ENCODE measurements around the gene USP22. TPM values are rescaled to one million over a fixed set of nuclear protein-coding genes. Genes with fewer than 3 reads are reported as not detected.

USP22 gene
- total RNA-seq, result 100 to 1,000 TPM; 130 to 154 TPM

DNA sequence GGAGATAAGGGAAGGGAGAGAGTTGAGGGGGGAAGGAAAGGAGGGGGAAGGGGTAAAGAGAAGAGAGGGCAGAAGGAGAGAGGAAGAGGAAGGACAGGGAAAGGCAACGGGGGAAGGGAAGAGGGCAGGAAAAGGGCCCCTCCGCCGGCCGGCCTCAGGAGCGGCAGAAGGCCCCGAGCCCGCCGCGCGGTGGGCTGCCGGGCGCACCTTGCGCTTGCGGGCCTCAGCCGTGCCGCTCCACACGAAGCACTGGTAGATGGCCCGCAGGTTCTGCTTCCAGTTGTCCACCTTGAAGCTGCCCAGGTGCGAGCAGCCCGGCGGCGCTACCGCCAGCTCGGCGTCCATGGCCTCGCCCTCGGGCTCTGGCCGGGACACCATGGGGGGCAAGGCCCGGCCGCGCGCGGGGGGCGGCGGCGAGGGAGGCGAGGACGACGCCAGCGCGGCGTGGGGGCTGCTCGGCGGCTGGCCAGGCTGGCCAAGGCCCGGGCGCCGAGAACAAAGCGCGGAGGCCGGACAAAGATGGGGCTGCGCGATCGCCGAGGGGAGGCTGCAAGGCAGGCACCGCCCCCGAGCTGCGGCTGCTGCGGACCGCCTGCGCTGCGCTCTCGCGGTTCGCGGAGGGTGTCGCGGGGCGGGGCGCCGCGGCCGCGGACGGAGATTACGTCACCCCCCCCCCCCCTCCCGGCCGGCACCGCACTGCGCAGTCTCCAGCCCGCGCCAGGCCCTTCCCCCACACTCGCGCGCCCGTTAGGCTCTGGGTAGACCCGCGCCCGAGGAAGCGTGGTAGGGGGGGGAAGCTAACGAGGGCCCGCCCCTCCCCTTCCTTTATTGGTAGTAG lies at the start of gene USP22:
TSS of gene USP22 (minus strand) at position 554 of the 838 bp plus-strand sequence. CDS start at position 378, 176 bp downstream.
- ATAC-seq (ENCODE audit: insufficient number of reproducible peaks, low FRiP score, low read depth) (peak; percentile 76), DNase-seq (ENCODE audit: low spot score) (no peak)
- TF ChIP-seq CTCF (IDR thresholded peaks at IDR 0.05), result no peak
- H3K4me1 ChIP-seq (ENCODE audit: control insufficient read depth in 1 of 2, low read depth in 2 of 2), result peaks cover 28 to 39% of the 10 kb centered on the region in 2 donors
- peak within 1 kb of the TSS; percentile 100 for H3K4me3 ChIP-seq
- H3K27ac ChIP-seq, result peak within 1 kb of the TSS; percentile 97 to 100
- H3K36me3 ChIP-seq, result no peaks in the 10 kb centered on the region
- no peaks in the 10 kb centered on the region for H3K27me3 ChIP-seq (replicated peaks; ENCODE audit: insufficient read depth)
- no peaks in the 10 kb centered on the region for H3K9me3 ChIP-seq

DNA sequence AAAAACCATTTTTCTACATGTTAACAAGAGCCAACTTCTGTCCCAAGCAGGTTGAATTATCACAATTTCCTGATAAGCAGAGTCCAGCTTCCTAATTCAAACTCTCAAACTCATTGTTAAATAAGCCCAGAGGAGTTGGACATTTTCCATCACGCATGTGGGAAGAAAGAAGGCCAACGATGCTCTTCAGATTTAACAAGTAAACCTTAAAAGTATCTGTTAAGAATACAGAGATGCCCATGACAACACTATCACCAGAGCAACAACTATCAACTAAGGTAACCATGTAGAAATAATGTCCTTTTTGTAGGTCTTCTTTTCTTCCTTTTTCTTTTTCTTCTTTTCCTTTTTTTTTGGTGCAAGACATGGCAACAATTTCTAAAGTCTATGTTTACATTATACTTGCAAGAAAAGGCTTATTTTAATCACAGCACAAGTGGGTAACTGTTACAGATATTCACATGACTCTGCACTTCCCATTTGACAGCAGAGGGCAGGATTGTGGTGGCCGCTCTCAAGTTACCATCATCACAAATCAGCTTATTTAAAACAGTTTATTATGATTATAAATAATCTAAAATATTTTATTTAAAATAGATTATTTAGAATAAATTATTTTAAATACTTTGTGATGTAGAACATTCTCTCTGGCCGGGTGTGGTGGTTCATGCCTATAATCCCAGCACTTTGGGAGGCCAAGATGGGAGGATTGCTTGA lies 48.2 kb upstream of the USP22 start:
- Histone ChIP-seq H3K4me1 (ENCODE audit: control insufficient read depth in 1 of 2, low read depth in 2 of 2) (no peaks in the 10 kb centered on the region), H3K9me3 (no peaks in the 10 kb centered on the region), H3K36me3 (no peaks in the 10 kb centered on the region), H3K4me3 (no peak overlapping the region), H3K27ac (no peak overlapping the region), H3K27me3 (replicated peaks; ENCODE audit: insufficient read depth) (no peaks in the 10 kb centered on the region)
- no peak for TF ChIP-seq CTCF (IDR thresholded peaks at IDR 0.05)
- ATAC-seq (ENCODE audit: insufficient number of reproducible peaks, low FRiP score, low read depth) (no peak), DNase-seq (ENCODE audit: low spot score) (no peak)

GRCh38 chr17:21089933-21090901 lies 47.4 kb upstream of the USP22 start:
- H3K9me3 ChIP-seq, result no peaks in the 10 kb centered on the region
- H3K36me3 ChIP-seq, result no peaks in the 10 kb centered on the region
- no peaks in the 10 kb centered on the region for H3K4me1 ChIP-seq (ENCODE audit: control insufficient read depth in 1 of 2, low read depth in 2 of 2)
- H3K27ac ChIP-seq, result no peak overlapping the region
- no peak for DNase-seq (ENCODE audit: low spot score)
- no peak overlapping the region for H3K4me3 ChIP-seq
- ATAC-seq (ENCODE audit: insufficient number of reproducible peaks, low FRiP score, low read depth), result no peak
- no peaks in the 10 kb centered on the region for H3K27me3 ChIP-seq (replicated peaks; ENCODE audit: insufficient read depth)
- no peak for TF ChIP-seq CTCF (IDR thresholded peaks at IDR 0.05)

GRCh38 chr17:21089145-21089544 lies 46.3 kb upstream of the USP22 start:
- Histone ChIP-seq H3K27me3 (replicated peaks; ENCODE audit: insufficient read depth) (no peaks in the 10 kb centered on the region), H3K4me3 (no peak overlapping the region), H3K4me1 (ENCODE audit: control insufficient read depth in 1 of 2, low read depth in 2 of 2) (no peaks in the 10 kb centered on the region), H3K9me3 (no peaks in the 10 kb centered on the region), H3K27ac (no peak overlapping the region), H3K36me3 (no peaks in the 10 kb centered on the region)
- TF ChIP-seq CTCF (IDR thresholded peaks at IDR 0.05), result no peak
- DNase-seq (ENCODE audit: low spot score) (no peak), ATAC-seq (ENCODE audit: insufficient number of reproducible peaks, low FRiP score, low read depth) (no peak)
